ENCODE data around the gene CDC20. TPM values are rescaled to one million over a fixed set of nuclear protein-coding genes. Genes with fewer than 3 reads are reported as not detected.

The CDC20 gene
- total RNA-seq, 1 experiment from 2014 or later = 123 TPM

DNA sequence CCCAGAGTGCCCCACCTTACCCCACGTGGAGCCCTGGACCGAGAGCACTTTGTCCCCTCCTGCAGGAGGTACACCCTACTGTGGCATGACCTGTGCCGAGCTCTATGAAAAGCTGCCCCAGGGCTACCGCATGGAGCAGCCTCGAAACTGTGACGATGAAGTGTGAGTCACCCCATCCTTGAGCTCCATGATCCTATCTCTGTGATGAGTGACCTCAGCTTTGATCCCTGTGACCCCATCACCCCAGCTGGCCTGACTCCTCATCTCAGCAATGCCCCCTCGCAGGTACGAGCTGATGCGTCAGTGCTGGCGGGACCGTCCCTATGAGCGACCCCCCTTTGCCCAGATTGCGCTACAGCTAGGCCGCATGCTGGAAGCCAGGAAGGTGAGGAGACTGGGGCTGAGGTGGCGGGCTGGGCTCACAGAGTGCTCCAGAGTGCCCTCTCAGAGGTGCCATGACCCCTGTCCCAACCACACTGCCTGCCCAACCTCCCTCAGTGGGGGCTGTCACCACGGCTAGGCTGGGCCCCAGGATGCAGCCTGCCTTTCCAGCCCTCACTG lies 37.4 kb upstream of the CDC20 start:
- CTCF ChIA-PET = no interaction called here

GRCh38 chr1:43322506-43322905 lies 36.3 kb upstream of the CDC20 start:
- CTCF ChIA-PET = no interaction called here
- peaks cover 14% of the 10 kb centered on the region for H3K9me3 ChIP-seq
- H3K36me3 Mint-ChIP-seq (ENCODE audit: insufficient read depth, unreplicated experiment) = no peaks in the 10 kb centered on the region
- BruUV-seq (replicated peaks) = no TSS peak
- H3K9me3 Mint-ChIP-seq (ENCODE audit: unreplicated experiment) = no peaks in the 10 kb centered on the region
- no peaks in the 10 kb centered on the region for H3K4me1 Mint-ChIP-seq (ENCODE audit: low read depth, unreplicated experiment)
- no peaks in the 10 kb centered on the region for H3K27me3 ChIP-seq (replicated peaks; ENCODE audit: control insufficient read depth, insufficient read depth, low read length)
- no peaks in the 10 kb centered on the region for H3K4me1 ChIP-seq
- intact Hi-C loops (cut with micrococcal nuclease; ENCODE audit: unreplicated experiment) = no loop called here
- no peak overlapping the region for H3K4me3 ChIP-seq (ENCODE audit: low read depth, low read length)
- no peaks in the 10 kb centered on the region for H3K36me3 ChIP-seq (ENCODE audit: control insufficient read depth, insufficient read depth, low read length)
- no peak for DNase-seq
- H3K4me3 Mint-ChIP-seq (ENCODE audit: unreplicated experiment) = no peak overlapping the region
- H3K27ac Mint-ChIP-seq (ENCODE audit: unreplicated experiment) = no peak overlapping the region
- TF ChIP-seq, protein P1, sequence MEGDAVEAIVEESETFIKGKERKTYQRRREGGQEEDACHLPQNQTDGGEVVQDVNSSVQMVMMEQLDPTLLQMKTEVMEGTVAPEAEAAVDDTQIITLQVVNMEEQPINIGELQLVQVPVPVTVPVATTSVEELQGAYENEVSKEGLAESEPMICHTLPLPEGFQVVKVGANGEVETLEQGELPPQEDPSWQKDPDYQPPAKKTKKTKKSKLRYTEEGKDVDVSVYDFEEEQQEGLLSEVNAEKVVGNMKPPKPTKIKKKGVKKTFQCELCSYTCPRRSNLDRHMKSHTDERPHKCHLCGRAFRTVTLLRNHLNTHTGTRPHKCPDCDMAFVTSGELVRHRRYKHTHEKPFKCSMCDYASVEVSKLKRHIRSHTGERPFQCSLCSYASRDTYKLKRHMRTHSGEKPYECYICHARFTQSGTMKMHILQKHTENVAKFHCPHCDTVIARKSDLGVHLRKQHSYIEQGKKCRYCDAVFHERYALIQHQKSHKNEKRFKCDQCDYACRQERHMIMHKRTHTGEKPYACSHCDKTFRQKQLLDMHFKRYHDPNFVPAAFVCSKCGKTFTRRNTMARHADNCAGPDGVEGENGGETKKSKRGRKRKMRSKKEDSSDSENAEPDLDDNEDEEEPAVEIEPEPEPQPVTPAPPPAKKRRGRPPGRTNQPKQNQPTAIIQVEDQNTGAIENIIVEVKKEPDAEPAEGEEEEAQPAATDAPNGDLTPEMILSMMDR (IDR thresholded peaks at IDR 0.05; ENCODE audit: insufficient read depth in 1 of 2, low read depth in 1 of 2, low read length in 1 of 2, severe bottlenecking in 1 of 2, unreplicated experiment in 1 of 2) = no peak
- no peaks in the 10 kb centered on the region for H3K27me3 Mint-ChIP-seq (ENCODE audit: insufficient read depth, unreplicated experiment)
- POLR2A ChIA-PET = no interaction called here

More for the DNA sequence above, 37.4 kb upstream of the CDC20 start:
- peaks cover 14% of the 10 kb centered on the region for H3K9me3 ChIP-seq
- no peaks in the 10 kb centered on the region for H3K27me3 Mint-ChIP-seq (ENCODE audit: insufficient read depth, unreplicated experiment)
- H3K27me3 ChIP-seq (replicated peaks; ENCODE audit: control insufficient read depth, insufficient read depth, low read length) = no peaks in the 10 kb centered on the region
- H3K4me1 Mint-ChIP-seq (ENCODE audit: low read depth, unreplicated experiment) = no peaks in the 10 kb centered on the region
- no peak overlapping the region for H3K4me3 ChIP-seq (ENCODE audit: low read depth, low read length)
- H3K4me1 ChIP-seq = no peaks in the 10 kb centered on the region
- no peak overlapping the region for H3K27ac Mint-ChIP-seq (ENCODE audit: unreplicated experiment)
- no peaks in the 10 kb centered on the region for H3K36me3 ChIP-seq (ENCODE audit: control insufficient read depth, insufficient read depth, low read length)
- H3K9me3 Mint-ChIP-seq (ENCODE audit: unreplicated experiment) = no peaks in the 10 kb centered on the region
- H3K36me3 Mint-ChIP-seq (ENCODE audit: insufficient read depth, unreplicated experiment) = no peaks in the 10 kb centered on the region
- POLR2A ChIA-PET = no interaction called here
- no peak overlapping the region for H3K4me3 Mint-ChIP-seq (ENCODE audit: unreplicated experiment)
- TF ChIP-seq, protein P1 (IDR thresholded peaks at IDR 0.05; ENCODE audit: insufficient read depth in 1 of 2, low read depth in 1 of 2, low read length in 1 of 2, severe bottlenecking in 1 of 2, unreplicated experiment in 1 of 2) = no peak
- DNase-seq = no peak
- no TSS peak for BruUV-seq (replicated peaks)
- intact Hi-C loops (cut with micrococcal nuclease; ENCODE audit: unreplicated experiment) = no loop called here

DNA sequence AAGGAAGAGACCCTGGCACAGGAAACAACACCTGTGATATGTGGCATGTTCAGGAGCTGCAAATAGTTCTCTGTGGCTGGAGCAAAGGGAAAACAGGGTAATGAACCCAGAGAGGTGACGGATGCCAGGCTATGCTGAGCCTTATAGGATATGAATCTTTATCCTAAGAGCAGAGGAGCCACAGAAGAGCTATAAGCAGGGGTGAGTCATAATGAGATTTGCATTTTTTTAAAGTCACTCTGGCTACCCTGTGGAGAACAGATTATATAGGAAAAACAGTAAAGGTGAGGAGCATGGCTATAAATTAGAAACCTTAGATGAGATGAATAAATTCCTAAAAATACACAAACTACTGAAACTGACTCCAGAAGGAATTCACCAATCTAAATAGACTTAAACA lies 34.0 kb upstream of the CDC20 start:
- Histone ChIP-seq H3K9me3 (peaks cover 14% of the 10 kb centered on the region), H3K4me1 (no peaks in the 10 kb centered on the region), H3K27me3 (replicated peaks; ENCODE audit: control insufficient read depth, insufficient read depth, low read length) (no peaks in the 10 kb centered on the region), H3K36me3 (ENCODE audit: control insufficient read depth, insufficient read depth, low read length) (no peaks in the 10 kb centered on the region), H3K4me3 (ENCODE audit: low read depth, low read length) (no peak overlapping the region)
- CTCF ChIA-PET = no interaction called here
- Mint-ChIP-seq H3K36me3 (ENCODE audit: insufficient read depth, unreplicated experiment) (no peaks in the 10 kb centered on the region), H3K4me1 (ENCODE audit: low read depth, unreplicated experiment) (no peaks in the 10 kb centered on the region), H3K9me3 (ENCODE audit: unreplicated experiment) (peaks cover 8% of the 10 kb centered on the region), H3K4me3 (ENCODE audit: unreplicated experiment) (no peak overlapping the region), H3K27me3 (ENCODE audit: insufficient read depth, unreplicated experiment) (no peaks in the 10 kb centered on the region), H3K27ac (ENCODE audit: unreplicated experiment) (no peak overlapping the region)
- intact Hi-C loops (cut with micrococcal nuclease; ENCODE audit: unreplicated experiment) = no loop called here
- TF ChIP-seq, protein P1 (IDR thresholded peaks at IDR 0.05; ENCODE audit: insufficient read depth in 1 of 2, low read depth in 1 of 2, low read length in 1 of 2, severe bottlenecking in 1 of 2, unreplicated experiment in 1 of 2) = no peak
- no TSS peak for BruUV-seq (replicated peaks)
- no peak for DNase-seq
- POLR2A ChIA-PET = no interaction called here

Data from Caco-2 (cell line).